ENCODE measurements around the gene PITPNM1. TPM values are rescaled to one million over a fixed set of nuclear protein-coding genes. Genes with fewer than 3 reads are reported as not detected.

The PITPNM1 gene
- total and polyA plus RNA-seq, 2 donors (not counting 1 experiment from before 2014, with no cell fraction given): 4.7 to 10.2 TPM

DNA sequence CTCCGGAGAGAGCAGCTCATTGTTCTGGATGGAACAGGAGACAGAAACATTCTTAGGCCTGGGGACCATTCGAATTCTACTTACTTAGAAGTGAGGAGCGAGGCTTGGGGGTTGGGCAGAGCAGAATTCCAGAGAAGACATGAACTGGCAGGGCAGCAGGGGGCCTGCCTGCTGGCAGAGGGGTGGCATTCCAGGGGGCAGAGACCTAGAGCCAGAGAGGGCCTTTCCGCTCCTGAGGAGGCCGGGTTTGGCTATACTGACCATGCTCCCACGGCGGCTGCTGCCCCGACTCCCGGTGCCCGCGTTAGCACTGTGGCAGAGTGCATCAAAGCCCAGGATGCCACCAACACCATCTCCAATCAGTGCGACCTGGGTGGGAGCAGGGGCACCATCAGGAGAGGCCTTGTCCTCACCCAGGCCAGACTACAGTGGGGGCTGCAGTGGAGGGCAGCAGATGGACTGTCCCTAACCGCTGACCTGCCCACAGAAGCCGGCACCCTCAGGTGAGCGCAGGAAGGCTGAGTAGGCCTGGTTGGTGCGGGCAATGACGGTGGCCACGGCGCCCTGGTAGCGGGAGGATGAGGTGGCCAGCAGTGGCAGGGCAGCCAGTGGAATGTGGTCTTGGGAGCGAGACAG, 7.4 kb downstream of the PITPNM1 start:
- Histone ChIP-seq H3K79me2 (ENCODE audit: control insufficient read depth, insufficient read depth, low read length) (no peaks in the 10 kb centered on the region), H3K36me3 (ENCODE audit: control insufficient read depth, insufficient read depth, low read length) (peaks cover 5% of the 10 kb centered on the region), H3K27ac (ENCODE audit: insufficient read depth, low read length) (no peak overlapping the region), H3K9me3 (ENCODE audit: control insufficient read depth, insufficient read depth, low read depth, low read length) (no peaks in the 10 kb centered on the region), H3K4me1 (ENCODE audit: control insufficient read depth, extremely low read depth, insufficient read depth, low read length) (no peaks in the 10 kb centered on the region), H2AFZ (ENCODE audit: low read length) (no peak overlapping the region), H3K4me3 (replicated peaks in 1 of 4; ENCODE audit: control extremely low read depth in 1 of 4, insufficient read depth in 1 of 4, low read depth in 3 of 4, low read length in 4 of 4) (no peak overlapping the region), H3K4me2 (ENCODE audit: extremely low read depth, insufficient read depth, low read length) (no peak overlapping the region), H3K27me3 (ENCODE audit: control insufficient read depth, insufficient read depth, low read length) (no peaks in the 10 kb centered on the region), H4K20me1 (ENCODE audit: control insufficient read depth, extremely low read depth, insufficient read depth, low read length) (no peaks in the 10 kb centered on the region), H3K9ac (ENCODE audit: insufficient read depth, low read length) (no peak overlapping the region)
- no peak for DNase-seq (ENCODE audit: low read depth in 2 of 2)
- no peak for TF ChIP-seq CTCF (conservative IDR thresholded peaks at IDR 0.05 in 1 of 2, IDR thresholded peaks at IDR 0.05 in 1 of 2; ENCODE audit: low read depth in 1 of 2, low read length in 2 of 2)
- no peak for TF ChIP-seq EZH2 (IDR thresholded peaks at IDR 0.05; ENCODE audit: low read length, missing control alignments)

DNA sequence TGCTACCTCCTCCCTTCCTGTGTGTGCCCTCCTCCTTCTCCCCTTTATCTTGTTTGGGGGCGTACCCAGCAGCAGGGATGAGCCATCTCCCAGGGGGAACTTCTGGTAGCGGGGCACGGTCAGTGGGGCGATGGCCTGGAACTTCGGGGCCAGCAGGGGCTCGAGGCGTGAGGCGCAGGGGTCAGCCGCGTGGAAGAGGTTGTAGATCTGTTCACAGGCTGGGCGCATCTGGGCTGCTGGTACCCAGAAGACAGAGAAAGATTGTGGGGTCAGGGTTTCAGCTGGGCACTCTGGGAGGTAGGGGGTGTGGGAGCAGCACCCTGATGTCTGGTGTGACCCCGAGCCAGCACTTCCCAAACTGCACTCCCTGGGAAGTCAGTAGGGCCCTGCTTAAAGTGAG, 9.1 kb downstream of the PITPNM1 start:
- peaks cover 5% of the 10 kb centered on the region for H3K36me3 ChIP-seq (ENCODE audit: control insufficient read depth, insufficient read depth, low read length)
- H4K20me1 ChIP-seq (ENCODE audit: control insufficient read depth, extremely low read depth, insufficient read depth, low read length): no peaks in the 10 kb centered on the region
- no peak overlapping the region for H2AFZ ChIP-seq (ENCODE audit: low read length)
- no peak for DNase-seq (ENCODE audit: low read depth in 2 of 2)
- no peak overlapping the region for H3K9ac ChIP-seq (ENCODE audit: insufficient read depth, low read length)
- H3K27me3 ChIP-seq (ENCODE audit: control insufficient read depth, insufficient read depth, low read length): no peaks in the 10 kb centered on the region
- H3K4me1 ChIP-seq (ENCODE audit: control insufficient read depth, extremely low read depth, insufficient read depth, low read length): no peaks in the 10 kb centered on the region
- H3K79me2 ChIP-seq (ENCODE audit: control insufficient read depth, insufficient read depth, low read length): no peaks in the 10 kb centered on the region
- no peak overlapping the region for H3K27ac ChIP-seq (ENCODE audit: insufficient read depth, low read length)
- no peak overlapping the region for H3K4me3 ChIP-seq (replicated peaks in 1 of 4; ENCODE audit: control extremely low read depth in 1 of 4, insufficient read depth in 1 of 4, low read depth in 3 of 4, low read length in 4 of 4)
- TF ChIP-seq EZH2 (IDR thresholded peaks at IDR 0.05; ENCODE audit: low read length, missing control alignments) (no peak), CTCF (conservative IDR thresholded peaks at IDR 0.05 in 1 of 2, IDR thresholded peaks at IDR 0.05 in 1 of 2; ENCODE audit: low read depth in 1 of 2, low read length in 2 of 2) (no peak)
- no peaks in the 10 kb centered on the region for H3K9me3 ChIP-seq (ENCODE audit: control insufficient read depth, insufficient read depth, low read depth, low read length)
- H3K4me2 ChIP-seq (ENCODE audit: extremely low read depth, insufficient read depth, low read length): no peak overlapping the region

GRCh38 chr11:67495234-67496005, 9.7 kb downstream of the PITPNM1 start:
- Histone ChIP-seq H2AFZ (ENCODE audit: low read length) (no peak overlapping the region), H4K20me1 (ENCODE audit: control insufficient read depth, extremely low read depth, insufficient read depth, low read length) (no peaks in the 10 kb centered on the region), H3K4me1 (ENCODE audit: control insufficient read depth, extremely low read depth, insufficient read depth, low read length) (no peaks in the 10 kb centered on the region), H3K4me3 (replicated peaks in 1 of 4; ENCODE audit: control extremely low read depth in 1 of 4, insufficient read depth in 1 of 4, low read depth in 3 of 4, low read length in 4 of 4) (no peak overlapping the region), H3K79me2 (ENCODE audit: control insufficient read depth, insufficient read depth, low read length) (no peaks in the 10 kb centered on the region), H3K9ac (ENCODE audit: insufficient read depth, low read length) (no peak overlapping the region), H3K36me3 (ENCODE audit: control insufficient read depth, insufficient read depth, low read length) (peaks cover 9% of the 10 kb centered on the region), H3K9me3 (ENCODE audit: control insufficient read depth, insufficient read depth, low read depth, low read length) (no peaks in the 10 kb centered on the region), H3K27me3 (ENCODE audit: control insufficient read depth, insufficient read depth, low read length) (no peaks in the 10 kb centered on the region), H3K27ac (ENCODE audit: insufficient read depth, low read length) (no peak overlapping the region), H3K4me2 (ENCODE audit: extremely low read depth, insufficient read depth, low read length) (no peak overlapping the region)
- DNase-seq (ENCODE audit: low read depth in 2 of 2): no peak
- TF ChIP-seq CTCF (conservative IDR thresholded peaks at IDR 0.05 in 1 of 2, IDR thresholded peaks at IDR 0.05 in 1 of 2; ENCODE audit: low read depth in 1 of 2, low read length in 2 of 2) (no peak), EZH2 (IDR thresholded peaks at IDR 0.05; ENCODE audit: low read length, missing control alignments) (no peak)

Data from fibroblast of lung (primary cell).